GM12878 (cell line): ENCODE measurements around the gene FBXW7. TPM values are rescaled to one million over a fixed set of nuclear protein-coding genes. Genes with fewer than 3 reads are reported as not detected.

Experiments
- BCL3 ChIP-seq: IDR thresholded peaks from 2 replicates; pipeline ENCODE4 v1.6.1; 2011; ENCODE audit warnings: borderline replicate concordance, low read depth, mild to moderate bottlenecking, moderate library complexity, low read length; ENCODE audit not compliant: insufficient read depth, poor library complexity, severe bottlenecking
- CEBPZ ChIP-seq: fragments of 150-350 bp; IDR thresholded peaks from 2 replicates; pipeline ENCODE4 v1.6.1; 2016; ENCODE audit warnings: low read depth, low read length
- DPF2 ChIP-seq: fragments of 450-650 bp; IDR thresholded peaks from 2 replicates; pipeline ENCODE4 v1.6.1; 2017; ENCODE audit warnings: mild to moderate bottlenecking
- HCFC1 ChIP-seq: fragments of 150-350 bp; IDR thresholded peaks from 2 replicates; pipeline ENCODE4 v1.6.1; 2014; ENCODE audit warnings: low read length
- IKZF2 ChIP-seq, 2 experiments: fragments of 450-650 bp; IDR thresholded peaks; 2 replicates each; pipeline ENCODE4 v1.6.1; 2017; ENCODE audit warnings: mild to moderate bottlenecking in 2 of 2, moderate library complexity in 2 of 2
- JUND ChIP-seq: IDR thresholded peaks from 2 replicates; pipeline ENCODE4 v1.6.1; 2012; ENCODE audit warnings: low read depth, mild to moderate bottlenecking, low read length, improper control_type of control experiment, moderate library complexity
- LARP7 ChIP-seq: fragments of 450-650 bp; IDR thresholded peaks from 2 replicates; pipeline ENCODE4 v1.6.1; 2017; ENCODE audit warnings: mild to moderate bottlenecking
- MLLT1 ChIP-seq: fragments of 450-650 bp; IDR thresholded peaks from 2 replicates; pipeline ENCODE4 v1.6.1; 2016; ENCODE audit warnings: mild to moderate bottlenecking
- MTA3 ChIP-seq: IDR thresholded peaks from 2 replicates; pipeline ENCODE4 v1.6.1; 2012; ENCODE audit warnings: low read length, inconsistent platforms, borderline replicate concordance
- NFYA ChIP-seq: IDR thresholded peaks from 2 replicates; pipeline ENCODE4 v1.6.1; 2011; ENCODE audit warnings: low read depth, mild to moderate bottlenecking, low read length, improper control_type of control experiment, borderline replicate concordance
- NR2C1 ChIP-seq: fragments of 450-650 bp; IDR thresholded peaks from 2 replicates; pipeline ENCODE4 v1.6.1; 2017; ENCODE audit warnings: antibody characterized with exemption, mild to moderate bottlenecking, moderate library complexity
- NRF1 ChIP-seq: conservative IDR thresholded peaks from 2 replicates; pipeline ENCODE4 v1.6.1; 2011; ENCODE audit warnings: mild to moderate bottlenecking, low read depth, low read length, improper control_type of control experiment
- PKNOX1 ChIP-seq: fragments of 450-650 bp; IDR thresholded peaks from 2 replicates; pipeline ENCODE4 v1.6.1; 2016; ENCODE audit warnings: mild to moderate bottlenecking
- polyA plus RNA-seq, 11 experiments: library from polyadenylated mRNA; depleted of rRNA in 4 of 11; unstranded in 6 of 11; stranded (reverse) in 5 of 11; fragments of >200 nt; fragmentation: Nextera tagmentation in 4 of 11; fragmentation: Illumina TruSeq in 1 of 11; extraction: Ambion mirVana in 4 of 11; extraction: Trizol in 1 of 11; gene quantifications; 1 replicate in 1 of 11; 2 replicates in 10 of 11; pipeline versions ENCODE4 v1.2.1 to v1.2.3, GENCODE V29; 2011 to 2016; ENCODE audit warnings: inconsistent platforms in 2 of 11, missing spikeins in 2 of 11, low read depth in 1 of 11
- total RNA-seq, 4 experiments: library from RNA; depleted of rRNA in 3 of 4; stranded (reverse); fragments of >200 nt in 3 of 4; fragmentation: Illumina TruSeq in 1 of 4; extraction: Trizol in 1 of 4; gene quantifications; 2 replicates each; pipeline versions ENCODE4 v1.2.1 to v1.2.3, GENCODE V29; 2013 to 2021

FBXW7 gene
- total and polyA plus RNA-seq, 10 of the 15 experiments (the other 5 are each of a cell fraction or from before 2014, with no cell fraction given): 35.8 to 118 (median 47.2) TPM

GRCh38 chr4:152509595-152510225, 26.2 kb downstream of the FBXW7 start (continued):
- peak; percentile 94 for TF ChIP-seq PKNOX1
- TF ChIP-seq IKZF2 (IDR thresholded peaks at IDR 0.05): peak in 1 of 2 experiments; percentile 19; a peak in 2 of 4 replicates
- no peak for TF ChIP-seq HCFC1
- 0 out of 2 replicates have a peak, but pooled peaks have one; percentile 17 for TF ChIP-seq DPF2
- no peak for TF ChIP-seq MTA3
- no peak for TF ChIP-seq CEBPZ
- no peak for TF ChIP-seq NFYA
- TF ChIP-seq NR2C1: no peak
- no peak for TF ChIP-seq JUND
- no peak for TF ChIP-seq MLLT1
- TF ChIP-seq LARP7: no peak
- no peak for TF ChIP-seq BCL3
- TF ChIP-seq NRF1: no peak
- TF ChIP-seq, all 136 proteins: peak for 14
